GM12872 (cell line): Measurements from ENCODE around the gene ERG28.

Source experiments
- CTCF ChIP-seq: IDR thresholded peaks from 3 replicates; pipeline ENCODE4 v1.5.1; 2011; ENCODE audit warnings: low read depth, mild to moderate bottlenecking, low read length, moderate library complexity; ENCODE audit not compliant: insufficient read depth

The ERG28 gene

GRCh38 chr14:75648066-75648838, 12.4 kb downstream of the ERG28 start:
- TF ChIP-seq CTCF: no peak

DNA sequence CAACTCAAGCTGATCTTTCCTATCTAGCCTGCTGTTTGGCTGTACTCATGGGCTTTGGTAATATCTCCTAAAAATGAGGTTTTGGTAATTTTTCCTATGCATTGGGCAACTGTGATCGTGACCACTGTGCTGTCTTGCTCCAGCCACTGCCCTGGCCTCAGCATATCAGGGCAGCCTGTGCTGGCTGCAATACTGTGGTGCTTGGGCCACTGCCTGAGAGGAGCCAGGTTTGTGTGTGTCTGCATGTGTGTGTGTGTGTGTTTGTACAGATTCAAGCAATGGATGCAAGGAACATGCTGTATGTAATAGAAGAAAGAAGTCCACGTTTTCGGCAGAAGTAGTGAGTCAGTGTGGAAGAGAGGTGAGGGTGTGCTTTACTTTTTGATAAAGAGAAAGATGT, 13.0 kb downstream of the ERG28 start:
- TF ChIP-seq CTCF: no peak

DNA sequence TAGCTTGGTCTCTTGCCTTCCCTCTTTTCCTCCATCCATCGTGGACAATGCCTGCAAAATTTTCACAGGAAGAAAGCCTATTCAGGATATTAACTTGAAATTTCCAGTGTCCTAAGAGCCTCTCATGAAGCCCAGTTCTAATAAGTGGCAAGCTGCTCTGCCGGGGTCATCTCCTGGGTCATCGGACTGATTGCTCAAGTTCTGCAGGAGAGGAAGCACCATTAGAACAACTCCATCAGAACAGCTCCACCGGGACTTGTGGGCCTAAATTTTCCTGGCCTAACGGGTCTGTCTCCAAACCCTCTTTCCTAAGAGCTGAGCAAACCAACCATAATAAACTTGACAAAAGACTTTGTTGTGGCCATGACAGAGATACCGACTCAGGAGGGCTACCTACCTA, 13.9 kb downstream of the ERG28 start:
- no peak for TF ChIP-seq CTCF

DNA sequence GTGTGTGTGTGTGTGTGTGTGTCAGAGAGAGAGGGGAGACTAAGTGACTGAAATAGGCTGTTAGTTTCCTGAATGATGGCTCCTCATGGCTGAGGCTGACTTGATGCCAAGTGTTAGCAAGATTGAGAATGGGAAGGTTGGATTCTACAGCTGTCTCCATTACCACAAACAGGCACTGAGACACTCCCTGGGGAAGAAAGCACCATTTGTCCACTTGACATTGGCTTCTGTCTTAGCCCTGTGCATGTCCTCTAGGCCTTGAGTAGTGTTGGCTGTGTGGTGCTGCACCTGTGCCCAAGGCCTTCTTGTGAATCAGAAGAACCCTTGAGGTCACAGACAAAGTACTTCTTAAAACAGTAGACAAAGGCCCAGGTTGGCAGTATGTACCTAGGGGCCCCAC, 15.6 kb downstream of the ERG28 start:
- TF ChIP-seq CTCF: no peak

DNA sequence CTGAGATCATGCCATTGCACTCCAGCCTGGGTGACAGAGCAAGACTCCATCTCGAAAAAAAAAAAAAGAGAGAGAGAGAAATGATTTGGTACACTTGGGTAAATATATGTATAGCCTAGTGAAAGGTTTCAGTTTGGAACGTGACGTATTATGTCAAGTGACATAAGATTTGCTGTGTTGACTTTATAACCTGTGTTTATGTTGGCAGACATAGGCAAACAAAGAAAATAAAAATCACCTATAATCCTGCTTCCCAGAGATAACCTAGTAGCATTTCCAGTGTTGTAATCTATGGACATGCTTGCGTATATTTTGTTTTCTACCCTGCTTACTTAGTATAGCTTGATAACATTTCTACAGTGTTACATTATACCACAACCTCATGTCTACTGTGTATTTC, 16.7 kb downstream of the ERG28 start:
- no peak for TF ChIP-seq CTCF

GRCh38 chr14:75640876-75641275, 19.8 kb downstream of the ERG28 start:
- no peak for TF ChIP-seq CTCF

- TF ChIP-seq CTCF: no peak
Observed at GRCh38 chr14:75636100-75636692, 24.5 kb downstream of the ERG28 start.
